GM12874 (cell line): Measurements from ENCODE around the gene ST8SIA5.

ENCODE experiments used
- TF ChIP-seq, protein P1 (sequence below): IDR thresholded peaks from 2 replicates; pipeline ENCODE4 v1.5.1; 2011; ENCODE audit warnings: low read depth, mild to moderate bottlenecking, control low read depth, low read length, moderate library complexity; ENCODE audit not compliant: insufficient read depth

ST8SIA5 gene

DNA sequence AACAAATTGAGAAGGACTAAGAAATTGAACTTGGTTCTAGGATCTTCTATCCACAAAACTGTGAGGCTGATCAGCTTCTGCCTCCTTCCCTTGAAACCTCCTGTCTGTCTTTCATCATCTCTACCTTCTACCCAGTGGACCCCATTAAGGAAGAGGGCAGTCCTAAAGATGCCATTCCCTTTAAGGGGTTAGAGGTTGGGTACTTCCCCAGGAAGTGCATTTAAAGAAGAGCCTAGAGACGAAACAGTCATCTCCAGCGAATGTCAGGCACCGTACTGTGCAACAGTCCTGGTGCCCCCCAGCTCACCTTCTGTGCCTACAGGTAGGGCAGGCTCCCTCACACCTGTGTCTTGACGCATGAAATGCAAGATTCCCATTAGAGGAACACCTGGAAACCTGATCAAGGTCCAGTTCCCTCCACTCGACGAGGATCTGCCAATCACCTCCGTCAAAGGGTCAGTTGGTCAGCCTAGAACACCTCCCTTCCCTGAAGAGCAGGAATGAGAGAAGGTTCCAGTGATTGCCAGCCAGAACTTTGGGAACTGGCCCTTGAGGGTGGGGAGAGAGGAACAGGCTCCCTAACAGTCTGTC, 120.7 kb downstream of the ST8SIA5 start:
- TF ChIP-seq, protein P1, sequence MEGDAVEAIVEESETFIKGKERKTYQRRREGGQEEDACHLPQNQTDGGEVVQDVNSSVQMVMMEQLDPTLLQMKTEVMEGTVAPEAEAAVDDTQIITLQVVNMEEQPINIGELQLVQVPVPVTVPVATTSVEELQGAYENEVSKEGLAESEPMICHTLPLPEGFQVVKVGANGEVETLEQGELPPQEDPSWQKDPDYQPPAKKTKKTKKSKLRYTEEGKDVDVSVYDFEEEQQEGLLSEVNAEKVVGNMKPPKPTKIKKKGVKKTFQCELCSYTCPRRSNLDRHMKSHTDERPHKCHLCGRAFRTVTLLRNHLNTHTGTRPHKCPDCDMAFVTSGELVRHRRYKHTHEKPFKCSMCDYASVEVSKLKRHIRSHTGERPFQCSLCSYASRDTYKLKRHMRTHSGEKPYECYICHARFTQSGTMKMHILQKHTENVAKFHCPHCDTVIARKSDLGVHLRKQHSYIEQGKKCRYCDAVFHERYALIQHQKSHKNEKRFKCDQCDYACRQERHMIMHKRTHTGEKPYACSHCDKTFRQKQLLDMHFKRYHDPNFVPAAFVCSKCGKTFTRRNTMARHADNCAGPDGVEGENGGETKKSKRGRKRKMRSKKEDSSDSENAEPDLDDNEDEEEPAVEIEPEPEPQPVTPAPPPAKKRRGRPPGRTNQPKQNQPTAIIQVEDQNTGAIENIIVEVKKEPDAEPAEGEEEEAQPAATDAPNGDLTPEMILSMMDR, result no peak

DNA sequence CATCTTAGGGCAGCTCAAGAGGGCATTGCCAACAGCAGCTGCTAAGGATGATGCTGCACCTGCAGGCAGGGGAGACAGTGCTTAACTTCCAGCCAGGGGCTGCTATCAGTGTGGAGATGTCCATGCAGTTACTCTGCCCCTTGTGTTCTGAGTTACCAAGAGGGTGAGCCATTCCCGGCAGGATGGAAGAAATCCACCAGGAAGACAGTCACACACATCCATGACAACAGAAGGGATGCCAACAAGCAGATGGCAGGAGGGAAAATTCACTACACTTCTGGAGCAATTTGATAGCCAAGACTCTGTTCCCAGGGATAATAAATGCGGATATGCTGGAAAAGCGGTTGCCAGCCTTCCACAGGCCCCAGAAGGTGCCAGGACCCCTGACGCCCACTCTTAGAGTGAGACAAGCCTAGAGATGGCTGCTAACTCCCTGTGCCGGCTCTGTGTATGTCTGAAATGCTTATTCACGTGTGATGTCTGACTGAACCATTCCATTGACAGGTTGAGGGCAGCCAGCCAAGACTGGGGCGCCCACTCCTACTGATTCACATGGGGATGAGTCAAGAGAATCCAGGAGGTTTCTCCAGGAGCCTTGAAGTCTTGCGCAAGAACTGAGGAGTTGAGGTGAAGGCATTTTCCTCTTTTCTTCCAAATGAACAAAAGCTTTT, 124.3 kb downstream of the ST8SIA5 start:
- TF ChIP-seq, protein P1, result no peak

DNA sequence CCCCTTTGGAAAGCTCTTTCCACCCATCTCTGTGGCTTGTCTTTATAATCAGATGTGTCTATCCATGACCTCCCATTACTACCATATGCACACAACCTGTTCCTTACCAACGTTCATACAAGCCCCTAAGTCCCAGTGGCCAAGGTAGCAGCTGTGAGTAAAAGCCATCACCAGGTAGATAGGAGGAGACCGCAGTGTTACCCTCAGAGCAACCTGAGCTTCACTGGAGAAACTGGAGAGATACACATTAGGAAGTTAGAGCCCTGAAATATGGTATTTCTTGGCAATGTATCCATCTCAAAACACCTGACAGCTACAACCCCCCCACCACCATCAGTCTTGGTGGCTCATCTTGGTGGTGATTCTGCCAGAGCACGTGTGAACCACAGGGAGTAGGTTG, 125.9 kb downstream of the ST8SIA5 start:
- TF ChIP-seq, protein P1, result no peak

DNA sequence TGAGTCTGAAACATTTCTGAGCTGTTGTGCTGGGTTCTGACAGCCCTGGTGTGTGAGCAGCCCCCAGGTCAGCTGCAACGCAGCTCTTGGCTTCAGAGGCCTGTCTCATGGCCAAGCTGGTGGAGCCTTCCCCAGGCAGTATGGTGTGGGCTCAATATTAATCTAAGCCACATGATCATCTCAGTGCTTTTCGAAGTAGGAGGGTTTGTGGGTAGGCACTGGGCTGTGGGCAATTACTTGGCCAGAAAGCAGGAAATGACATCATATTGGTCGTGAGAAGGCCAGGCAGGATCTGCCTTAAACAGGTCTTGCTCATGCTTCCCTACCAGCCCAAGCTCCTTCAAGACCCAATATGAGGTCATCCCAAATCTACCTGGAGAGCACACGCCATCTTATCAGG, 126.7 kb downstream of the ST8SIA5 start:
- TF ChIP-seq, protein P1, result no peak

DNA sequence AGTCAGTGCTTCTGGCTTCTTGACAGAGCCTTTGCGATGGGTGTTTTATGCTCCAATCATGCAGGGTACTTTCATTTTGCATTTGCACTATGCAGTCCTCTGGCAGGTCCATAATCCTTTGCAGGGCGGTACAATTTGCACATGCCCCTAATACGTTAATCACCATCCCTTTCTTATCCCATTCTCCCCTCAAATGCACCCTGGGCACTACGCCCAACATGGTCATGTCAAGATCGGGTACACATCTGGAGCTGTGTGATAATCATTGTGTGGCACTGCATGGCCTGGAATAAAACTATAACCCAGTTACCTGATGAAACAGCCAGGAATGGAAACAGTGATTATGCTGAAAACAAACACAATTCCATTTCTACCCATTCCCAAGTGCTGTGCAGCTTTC, 127.5 kb downstream of the ST8SIA5 start:
- TF ChIP-seq, protein P1, result no peak

DNA sequence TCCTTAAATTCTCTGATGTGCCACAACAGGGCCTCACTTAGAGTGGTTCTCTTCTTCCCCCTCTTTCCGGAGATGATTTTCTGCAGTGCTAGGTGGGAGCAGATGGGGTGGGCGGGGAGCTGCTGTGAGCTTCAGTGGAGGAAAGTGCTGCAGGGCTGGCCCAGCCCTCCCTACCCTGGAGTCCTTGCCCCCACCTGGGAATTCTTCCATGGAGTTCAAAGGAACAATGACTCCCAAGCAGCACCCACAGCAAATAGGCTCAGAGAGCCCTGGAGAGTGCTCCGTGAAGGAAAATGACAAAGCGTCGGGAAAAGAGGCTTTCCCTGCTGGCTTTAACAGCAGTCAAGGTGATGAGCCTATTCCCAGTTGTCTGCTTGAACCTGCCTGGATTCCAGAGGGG, 128.6 kb downstream of the ST8SIA5 start:
- TF ChIP-seq, protein P1, result no peak

DNA sequence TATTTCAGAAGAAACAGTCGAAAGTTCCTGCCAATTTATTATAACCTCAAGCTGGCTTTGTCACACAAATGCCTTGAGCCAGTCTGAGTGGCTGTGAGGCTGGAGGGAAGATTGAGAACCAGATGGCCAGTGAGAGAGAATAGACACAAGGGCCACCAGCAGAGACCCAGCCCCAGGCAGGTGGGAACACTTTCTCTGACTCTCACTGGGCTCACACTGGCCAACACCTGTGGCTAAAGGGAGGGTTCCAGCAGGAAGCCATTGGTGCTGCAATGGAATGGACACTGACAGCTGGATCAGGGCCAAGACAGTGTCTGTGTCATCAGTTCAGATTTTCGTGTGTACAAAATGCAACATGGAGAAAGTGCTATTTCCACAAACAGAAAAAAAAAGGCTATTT, 129.7 kb downstream of the ST8SIA5 start:
- TF ChIP-seq, protein P1, result no peak
